Measurements from ENCODE around the gene FHAD1.

FHAD1 gene

DNA sequence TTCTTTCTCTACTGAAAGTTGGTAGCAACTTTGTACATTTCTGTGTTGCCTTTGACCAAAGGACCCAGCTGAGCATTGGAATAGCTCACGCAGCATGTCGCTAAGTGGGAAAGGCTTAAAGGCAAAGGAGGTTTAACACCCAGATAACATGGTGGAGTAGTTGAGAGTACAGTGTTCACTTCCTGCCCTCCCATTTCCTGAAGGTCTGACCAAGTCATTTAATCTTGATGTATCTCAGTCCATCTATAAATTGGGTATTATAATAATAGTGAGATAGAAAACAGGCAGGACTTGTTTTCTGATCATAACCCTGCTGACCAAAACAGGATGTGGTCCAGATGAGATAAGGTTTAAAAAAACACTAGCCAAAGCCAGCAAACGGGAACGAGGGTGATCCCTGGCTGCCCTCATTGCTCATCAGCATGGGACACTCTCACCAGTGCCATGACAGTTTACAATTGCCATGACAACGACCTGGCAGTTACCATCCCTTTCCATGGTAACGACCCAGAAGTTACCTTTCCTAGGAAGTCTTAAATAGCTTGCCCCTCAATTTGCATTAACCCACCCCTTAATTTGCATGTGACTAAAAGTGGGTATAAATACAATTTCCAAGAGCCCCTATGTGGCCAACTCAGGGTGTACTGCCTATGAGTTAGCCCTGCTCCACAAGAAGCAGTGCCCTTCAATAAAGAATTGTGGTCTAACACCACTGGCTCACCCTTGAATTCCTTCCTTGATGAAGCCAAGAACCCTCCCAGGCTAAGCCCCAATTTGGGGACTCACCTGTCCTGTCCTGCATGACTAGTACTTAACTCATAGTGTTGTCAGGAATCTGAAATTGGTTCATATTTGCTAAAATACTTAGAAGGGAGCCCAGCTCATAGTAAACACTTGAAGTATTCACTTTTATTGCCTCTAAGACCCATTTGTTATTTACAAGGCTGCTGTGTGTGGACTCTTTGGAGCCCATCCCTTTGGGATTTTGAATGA, 28.4 kb upstream of the FHAD1 start:
- DNase-seq (ENCODE audit: low spot score): peak; percentile 1

DNA sequence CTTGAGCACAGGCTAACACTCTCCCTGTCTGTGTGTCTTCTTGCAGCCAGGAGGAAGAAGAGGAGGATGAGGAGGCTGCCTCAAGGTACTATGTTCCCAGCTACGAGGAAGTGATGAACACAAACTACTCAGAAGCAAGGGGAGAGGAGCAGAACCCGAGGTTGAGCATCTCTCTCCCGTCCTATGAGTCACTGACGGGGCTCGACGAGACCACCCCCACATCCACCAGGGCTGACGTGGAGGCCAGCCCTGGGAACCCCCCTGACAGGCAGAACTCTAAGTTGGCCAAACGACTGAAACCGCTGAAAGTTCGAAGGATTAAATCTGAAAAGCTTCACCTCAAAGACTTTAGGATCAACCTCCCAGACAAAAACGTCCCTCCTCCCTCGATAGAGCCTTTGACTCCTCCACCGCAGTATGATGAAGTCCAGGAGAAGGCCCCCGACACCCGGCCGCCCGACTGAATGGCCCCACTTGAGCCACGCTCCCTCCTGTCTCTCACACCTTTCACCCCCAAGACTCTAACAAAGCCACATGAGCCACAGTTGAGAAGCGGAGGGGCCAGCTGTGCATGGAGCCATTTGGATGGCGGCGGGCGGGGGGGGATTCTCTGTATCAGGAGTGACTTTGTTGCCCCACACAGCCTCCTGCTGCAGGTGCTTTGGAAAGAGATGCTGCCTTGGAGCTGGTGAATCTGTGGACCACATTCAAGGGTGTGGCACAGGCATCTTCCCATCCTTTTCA, 27.6 kb upstream of the FHAD1 start:
- DNase-seq (ENCODE audit: low spot score): no peak

DNA sequence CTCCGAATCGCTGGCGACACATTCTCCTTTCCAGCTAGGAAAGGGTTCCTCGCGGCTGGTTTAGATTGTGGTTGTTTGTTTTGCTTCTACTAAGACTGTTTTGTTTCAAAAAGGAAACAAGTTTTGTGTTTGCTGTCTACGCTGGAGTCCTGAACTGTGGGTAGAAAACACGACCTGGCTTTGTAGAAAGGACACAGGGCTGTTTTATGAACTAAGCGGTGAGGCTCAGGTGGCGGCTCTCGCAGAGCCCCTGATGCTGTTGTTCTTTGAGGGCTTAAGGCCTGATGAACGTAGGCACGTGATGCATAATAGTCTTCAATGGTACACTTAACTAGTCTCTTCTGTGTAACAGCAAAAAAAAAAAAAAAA, 27.0 kb upstream of the FHAD1 start:
- DNase-seq (ENCODE audit: low spot score): no peak

DNA sequence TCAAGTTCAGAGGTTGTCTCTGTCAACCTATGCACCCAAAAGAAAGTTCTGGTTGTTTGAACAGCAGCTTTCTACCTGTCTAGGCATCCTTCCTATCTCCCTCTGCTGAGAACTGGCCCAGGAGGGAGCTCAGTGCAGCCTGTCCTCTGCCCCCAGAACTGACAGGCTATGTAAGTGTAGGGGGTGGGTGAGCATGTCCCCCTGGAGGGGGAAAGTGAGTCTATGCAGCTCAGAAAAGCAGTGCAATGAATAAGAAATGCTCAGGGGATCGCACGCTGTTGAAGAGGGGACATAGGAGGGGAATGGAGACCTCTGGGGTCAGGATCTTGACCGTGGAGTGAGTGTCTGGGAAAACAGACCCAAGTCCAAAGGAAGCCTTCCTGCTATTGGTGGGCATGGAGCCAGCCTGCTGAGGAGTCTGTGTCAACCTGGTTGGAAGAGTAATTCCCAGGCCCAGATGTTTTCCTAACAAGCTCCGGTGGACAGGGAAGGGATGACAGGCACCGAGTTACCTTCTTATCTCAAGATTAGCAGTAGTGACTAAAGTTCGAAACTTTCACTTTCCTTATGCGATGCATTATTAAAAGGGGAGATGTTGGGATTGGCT, 26.1 kb upstream of the FHAD1 start:
- no peak for DNase-seq (ENCODE audit: low spot score)

DNA sequence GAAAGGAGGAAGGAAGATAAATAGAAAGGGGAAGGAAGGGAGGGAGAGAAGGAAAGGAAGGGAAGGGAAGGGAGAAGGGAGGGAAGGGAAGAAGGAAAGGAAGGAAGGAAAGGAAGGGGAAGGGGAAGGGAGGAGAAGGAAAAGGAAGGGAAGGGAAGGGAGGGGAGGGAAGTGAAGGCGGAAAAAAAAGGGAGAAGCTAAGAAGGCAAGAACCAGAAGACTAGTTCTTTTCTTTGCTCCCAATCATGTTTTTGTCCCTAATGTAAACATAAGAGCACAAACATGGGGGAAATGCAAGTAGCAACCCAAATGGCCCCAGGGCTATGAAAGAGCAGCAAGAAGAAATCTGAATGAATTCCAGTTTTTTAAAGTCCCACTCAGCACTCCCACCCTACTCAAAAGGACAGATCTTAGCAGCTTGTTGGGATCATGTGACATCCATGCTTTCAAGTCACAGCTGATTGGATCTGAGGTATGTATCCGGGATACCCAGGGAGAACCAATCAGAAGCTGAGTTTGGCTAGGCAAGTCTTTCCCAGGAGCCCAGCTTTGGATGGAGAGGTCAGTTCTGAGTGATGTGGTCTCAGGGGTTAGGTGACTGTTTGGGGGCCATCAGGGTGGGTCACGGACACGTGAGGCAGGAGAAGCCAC, 24.2 kb upstream of the FHAD1 start:
- no peak for DNase-seq (ENCODE audit: low spot score)

DNA sequence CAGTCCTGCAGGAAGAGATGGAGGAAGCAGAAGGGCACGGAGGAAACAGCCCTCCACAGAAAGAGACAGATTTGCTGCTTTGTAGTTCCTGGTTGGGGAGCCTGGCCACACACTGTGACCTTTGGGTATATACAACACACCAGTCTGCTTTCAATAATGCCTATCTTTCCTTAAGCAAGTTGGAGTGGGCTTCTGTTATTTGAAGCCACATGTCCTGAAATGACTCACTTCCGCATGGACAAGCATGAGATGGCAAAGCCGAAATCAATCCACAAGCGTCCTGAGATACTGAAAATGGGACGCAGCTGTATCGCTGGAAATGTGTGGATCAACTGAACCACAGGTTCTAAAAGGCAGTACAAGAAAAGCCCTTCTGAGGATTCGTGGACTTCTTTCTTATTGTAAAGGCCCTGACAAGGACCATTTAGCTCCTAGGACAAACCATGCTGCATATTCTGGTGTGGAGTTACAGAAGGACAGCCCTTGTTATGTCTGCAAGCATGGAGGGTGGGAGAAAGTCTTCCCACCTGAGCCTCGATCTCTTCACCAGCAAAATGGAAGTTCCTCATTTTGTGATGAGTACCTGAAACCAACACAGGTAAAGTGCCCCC, 22.7 kb upstream of the FHAD1 start:
- DNase-seq (ENCODE audit: low spot score): no peak

DNA sequence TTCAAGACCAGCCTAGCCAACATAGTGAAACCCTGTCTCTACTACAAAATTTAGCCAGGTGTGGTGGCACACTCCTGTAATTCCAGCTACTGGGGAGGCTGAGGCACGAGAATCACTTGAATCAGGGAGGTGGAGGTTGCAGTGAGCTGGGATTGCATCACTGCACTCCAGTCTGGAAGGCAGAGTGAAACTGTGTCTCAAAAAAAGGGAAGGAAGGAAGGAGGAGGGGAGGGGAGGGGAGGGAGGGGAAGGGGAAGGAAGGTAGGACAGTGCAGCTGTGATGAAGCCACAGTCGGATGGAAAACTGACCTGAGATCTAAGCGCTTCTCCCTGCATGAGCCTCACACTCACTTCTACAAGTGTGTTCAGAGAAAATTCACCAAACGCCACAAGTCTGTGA, 22.0 kb upstream of the FHAD1 start:
- DNase-seq (ENCODE audit: low spot score): no peak

DNA sequence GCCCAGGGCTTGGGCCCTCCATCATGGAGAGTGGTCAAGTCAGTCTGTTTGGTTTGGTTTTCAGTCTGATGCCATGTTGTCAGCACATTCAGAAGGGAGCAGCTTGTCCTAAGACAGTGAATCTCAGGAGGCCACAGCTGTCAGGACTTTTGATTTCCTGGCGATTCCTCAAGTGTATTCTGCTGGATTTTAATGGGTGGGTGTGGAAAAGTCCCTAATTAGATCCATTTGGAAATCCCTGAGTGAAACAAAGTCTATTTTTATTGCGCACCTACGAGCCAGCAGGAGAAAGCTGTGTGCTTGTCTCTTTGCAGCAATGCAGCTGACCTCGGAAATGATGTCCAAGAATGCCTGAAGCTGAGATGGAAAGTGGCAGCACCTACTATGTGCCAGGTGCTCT, 21.6 kb upstream of the FHAD1 start:
- DNase-seq (ENCODE audit: low spot score): no peak

DNA sequence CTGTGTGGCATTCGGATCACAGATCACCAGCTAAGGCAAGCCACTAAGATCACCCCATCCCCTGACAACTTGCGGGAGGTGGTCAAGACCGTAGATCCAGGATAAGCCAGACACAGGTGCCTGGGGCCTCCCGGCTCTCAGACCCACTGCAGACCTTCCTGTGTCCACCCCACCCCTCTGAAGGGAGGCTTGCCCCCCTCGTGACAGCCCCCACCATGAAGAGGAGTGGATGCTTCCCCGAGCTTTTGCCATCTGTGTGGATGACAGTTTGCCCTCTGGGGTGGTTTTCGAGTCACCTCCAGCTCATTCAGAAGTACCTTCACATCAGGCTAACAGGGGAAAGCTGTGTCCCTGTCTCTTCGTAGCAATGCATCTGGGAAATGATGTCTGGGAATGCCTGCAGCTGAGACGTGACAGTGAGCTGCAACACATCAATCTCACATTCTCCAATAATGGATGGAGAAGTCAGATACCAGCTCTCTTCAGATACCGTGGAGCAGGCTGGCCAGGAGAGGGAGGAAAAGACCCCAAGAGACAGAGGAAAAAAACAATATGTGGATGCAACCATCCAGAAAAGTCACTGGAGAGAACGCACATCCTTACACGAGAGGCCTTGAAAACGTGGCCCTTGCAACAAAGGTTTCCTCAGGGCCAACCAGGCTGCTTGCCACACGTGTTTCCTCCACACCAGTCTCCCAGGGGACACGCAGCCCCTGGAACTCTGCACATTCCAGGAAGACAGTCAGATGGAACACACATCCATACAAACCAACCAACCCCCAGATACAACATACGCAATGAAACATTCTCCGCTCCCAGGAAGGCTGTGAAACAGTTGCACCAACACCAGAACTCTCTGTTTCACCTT, 20.4 kb upstream of the FHAD1 start:
- DNase-seq (ENCODE audit: low spot score): no peak

DNA sequence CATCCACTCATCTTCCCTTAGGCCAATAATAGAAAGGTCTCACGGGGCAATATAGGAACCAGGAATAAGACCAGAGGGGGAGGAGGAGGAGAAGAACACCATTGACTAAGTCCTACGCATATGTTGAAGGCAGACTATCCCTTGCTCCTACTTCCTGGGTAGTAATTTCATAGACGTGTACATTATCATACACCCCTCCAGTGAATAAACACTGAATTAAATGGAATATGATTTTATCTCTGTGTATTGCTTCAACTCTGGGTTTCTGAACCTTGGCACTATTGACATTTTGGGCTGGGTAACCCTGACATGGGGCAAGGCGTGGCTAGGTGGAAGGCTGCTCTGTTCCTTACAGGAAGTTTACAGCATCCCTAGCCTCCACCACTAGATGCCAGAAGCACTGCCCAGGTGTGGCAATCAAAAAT, 17.3 kb upstream of the FHAD1 start:
- no peak for DNase-seq (ENCODE audit: low spot score)

DNA sequence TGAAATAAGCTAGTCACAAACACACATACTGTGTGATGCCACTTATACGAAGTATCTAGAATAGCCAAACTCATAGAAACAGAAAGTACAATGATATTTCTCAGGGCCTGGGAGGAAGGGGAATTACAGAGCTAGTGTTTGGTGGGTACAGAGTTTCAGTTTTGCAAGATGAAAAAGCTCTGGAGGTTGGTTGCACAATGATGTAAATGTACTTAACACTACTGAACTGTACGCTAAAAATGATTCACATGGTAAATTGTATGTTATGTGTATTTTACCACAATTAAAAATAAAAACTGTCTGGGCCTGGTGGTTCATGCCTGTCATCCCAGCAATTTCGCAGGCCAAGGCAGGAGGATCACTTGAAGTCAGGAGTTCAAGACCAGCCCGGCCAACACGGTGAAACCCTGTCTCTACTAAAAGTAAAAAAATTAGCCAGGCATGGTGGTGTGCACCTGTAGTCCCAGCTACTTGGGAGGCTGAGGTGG, 15.3 kb upstream of the FHAD1 start:
- DNase-seq (ENCODE audit: low spot score): no peak

DNA sequence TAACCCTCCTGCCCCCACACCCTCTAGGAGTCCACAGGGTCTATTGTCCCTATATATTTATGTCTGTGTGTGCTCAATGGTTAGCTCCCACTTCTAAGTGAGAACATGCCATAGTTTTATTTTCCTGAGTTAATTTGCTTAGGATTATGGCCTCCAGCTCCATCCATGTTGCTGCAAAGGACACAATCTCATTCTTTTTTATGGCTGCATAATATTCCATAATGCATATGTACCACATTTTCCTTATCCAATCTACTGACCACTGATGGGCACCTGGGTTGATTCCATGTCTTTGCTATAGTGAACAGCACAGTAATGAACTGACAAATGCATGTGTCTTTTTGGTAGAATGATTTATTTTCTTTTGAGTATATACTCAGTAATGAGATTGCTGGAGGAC, 13.3 kb upstream of the FHAD1 start:
- DNase-seq (ENCODE audit: low spot score): no peak

DNA sequence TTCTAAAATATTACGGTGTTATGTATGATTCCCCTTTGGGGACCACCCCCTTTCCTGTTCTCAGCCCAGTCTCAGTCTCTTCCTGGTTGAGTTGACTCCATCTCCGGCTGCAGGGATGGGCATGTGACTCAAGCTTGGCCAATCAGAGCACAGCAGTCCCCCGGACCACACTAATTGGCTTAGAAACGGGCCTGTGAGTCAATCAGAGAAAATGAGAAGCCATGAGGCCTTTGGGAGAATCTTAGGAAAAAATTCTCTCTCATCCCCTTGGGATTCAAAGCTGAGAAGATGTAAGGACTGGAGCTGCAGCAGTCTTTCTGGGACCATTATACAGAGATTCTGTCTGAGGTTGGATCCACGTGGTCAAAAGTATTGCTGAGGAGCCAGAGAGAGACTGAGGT, 10.7 kb upstream of the FHAD1 start:
- no peak for DNase-seq (ENCODE audit: low spot score)

DNA sequence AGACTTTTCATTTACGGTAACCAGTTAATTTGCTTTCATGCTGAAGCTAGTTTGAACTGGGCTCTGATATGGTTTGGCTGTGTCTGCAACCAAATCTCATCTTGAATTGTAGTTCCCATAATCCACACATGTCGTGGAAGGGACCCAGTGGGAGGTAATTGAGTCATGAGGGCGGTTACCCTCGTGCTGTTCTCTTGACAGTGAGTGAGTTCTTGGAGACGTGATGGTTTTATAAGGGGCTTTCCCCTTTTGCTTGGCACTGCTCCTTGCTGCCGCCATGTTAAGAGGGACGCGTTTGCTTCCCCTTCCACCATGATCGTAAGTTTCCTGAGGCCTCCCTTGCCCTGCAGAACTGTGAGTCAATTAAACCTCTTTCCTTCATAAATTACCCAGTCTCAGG, 10.3 kb upstream of the FHAD1 start:
- DNase-seq (ENCODE audit: low spot score): no peak

DNA sequence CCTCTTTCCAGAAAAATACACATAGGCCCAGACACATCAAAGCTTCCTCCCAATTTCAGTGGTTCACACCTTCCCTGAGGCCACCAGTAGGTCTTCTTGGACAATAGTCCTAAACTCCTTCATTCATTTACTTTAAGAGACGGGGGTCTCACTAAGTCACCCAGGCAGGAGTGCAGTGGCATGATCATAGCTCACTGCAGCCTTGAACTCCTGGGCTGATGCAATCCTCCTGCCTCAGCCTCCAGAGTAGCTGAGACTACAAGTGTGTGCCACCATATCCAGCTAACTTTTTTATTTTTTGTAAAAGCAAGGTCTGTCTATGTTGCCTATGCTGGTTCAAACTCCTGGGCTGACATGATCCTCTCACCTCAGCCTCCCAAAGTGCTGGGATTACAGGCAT, 8.2 kb upstream of the FHAD1 start:
- DNase-seq (ENCODE audit: low spot score): no peak

DNA sequence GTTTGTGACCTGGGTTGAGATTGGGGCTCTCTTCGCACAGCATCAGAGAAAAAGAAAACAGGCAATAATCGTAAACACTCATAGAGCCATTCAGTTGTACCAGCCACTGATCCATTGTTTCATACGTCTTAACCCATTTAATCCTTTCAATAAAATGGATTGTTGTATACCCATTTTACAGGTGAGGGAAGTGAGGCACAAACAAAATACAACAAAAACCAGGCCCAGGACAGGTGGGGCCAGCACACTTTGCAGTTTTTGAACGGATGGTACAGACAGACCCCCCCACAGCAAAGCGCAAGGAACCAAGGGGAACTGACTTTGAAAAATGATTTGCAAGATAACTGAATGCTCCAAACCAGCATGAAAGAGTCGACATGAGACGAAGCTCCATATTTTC, 4.3 kb upstream of the FHAD1 start:
- no peak for DNase-seq (ENCODE audit: low spot score)

DNA sequence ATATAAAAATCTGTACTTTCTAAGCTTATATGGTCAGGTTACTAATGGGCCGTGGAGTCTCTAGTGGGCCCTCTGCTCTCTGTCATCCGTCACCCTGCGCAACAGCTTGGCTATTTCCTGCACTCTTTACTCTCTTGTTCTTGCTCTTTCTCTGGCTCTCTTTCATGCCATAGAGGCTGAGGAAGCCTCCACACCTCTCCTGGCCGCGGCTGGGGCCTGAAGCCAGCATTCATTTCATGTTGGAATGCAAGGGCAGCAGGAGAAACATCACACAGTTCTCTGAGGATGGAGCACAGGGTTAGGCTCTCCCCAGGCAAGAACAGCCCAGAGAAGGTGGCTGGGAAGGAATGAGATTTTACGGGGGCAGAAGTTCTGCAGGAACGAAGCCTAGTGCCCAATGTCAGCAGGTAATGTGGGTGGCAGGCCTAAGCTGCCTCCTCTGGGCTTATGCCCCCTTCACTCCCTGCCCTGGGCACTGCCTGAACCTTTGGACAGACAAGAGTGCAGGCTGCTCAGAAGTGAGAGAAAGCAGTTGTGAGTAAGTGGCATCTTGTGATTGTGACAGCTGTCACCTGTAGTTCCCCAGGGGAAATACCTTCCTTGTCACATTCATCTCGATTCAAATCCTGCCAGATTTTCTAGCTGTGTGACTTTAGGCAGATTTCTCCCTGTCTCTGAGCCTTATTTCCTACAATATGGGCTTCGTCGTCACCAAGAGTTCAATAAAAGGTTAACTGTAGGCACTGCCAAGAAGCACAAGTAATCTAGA, 3.6 kb upstream of the FHAD1 start:
- DNase-seq (ENCODE audit: low spot score): no peak

DNA sequence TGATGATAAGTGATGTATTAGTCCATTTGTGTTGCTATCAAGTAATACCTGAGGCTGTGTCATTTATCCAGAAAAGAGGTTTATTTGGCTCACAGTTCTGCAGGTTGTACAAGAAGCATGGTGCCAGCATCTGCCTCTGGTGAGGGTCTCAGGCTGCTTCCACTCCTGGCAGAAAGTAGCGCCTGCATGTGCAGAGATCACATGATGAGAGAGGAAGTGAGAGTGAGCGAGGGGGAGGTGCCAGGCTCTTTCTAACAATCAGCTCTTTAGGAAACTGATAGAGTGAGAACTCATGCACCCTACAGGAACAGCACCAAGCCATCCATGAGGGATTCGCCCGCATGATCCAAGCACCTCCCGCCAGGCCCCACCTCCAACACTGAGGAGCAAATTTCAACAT, 2.2 kb upstream of the FHAD1 start:
- DNase-seq (ENCODE audit: low spot score): no peak

DNA sequence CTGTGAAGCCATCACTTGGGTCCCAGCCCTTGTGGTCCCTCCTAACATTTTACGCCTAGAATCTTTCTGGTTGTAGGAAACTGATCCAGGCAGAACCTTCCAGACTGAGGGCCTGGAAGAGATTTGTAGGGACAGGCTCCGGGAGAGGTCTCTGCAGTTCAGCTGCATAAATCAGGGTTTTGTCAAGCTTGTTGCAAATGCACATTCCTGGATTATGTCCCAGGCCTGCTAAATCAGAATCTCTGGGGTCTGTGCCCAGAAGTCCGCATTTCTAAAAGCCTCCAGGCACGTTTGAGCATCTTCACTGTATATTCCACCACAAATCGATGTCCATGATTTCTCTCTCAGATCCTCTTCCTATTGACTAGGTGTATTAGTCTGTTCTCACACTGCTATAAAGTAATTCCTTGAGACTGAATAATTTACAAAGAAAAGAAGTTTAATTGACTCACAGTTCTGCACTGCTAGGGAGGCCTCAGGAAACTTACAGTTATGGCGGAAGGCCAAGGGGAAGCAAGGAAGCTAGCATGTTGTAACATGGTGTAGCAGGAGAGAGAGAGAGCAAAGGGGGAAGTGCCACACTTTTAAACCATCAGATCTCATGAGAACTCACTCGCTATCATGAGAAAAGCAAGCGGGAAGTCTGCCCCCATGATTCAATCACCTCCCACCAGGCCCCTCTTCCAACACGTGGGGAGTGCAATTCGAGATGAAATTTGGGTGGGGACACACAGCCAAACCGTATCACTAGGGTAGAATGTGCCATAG, 1.2 kb upstream of the FHAD1 start:
- no peak for DNase-seq (ENCODE audit: low spot score)
